H1 (cell line): ENCODE results near the gene MAGI1. TPM values are rescaled to one million over a fixed set of nuclear protein-coding genes. Genes with fewer than 3 reads are reported as not detected.

Experiments
- CTCF ChIA-PET: fragments of 300-600 bp; sonication (Branson Sonifier 250); formaldehyde crosslinking; loops from one replicate; lab custom pipeline; 2021; ENCODE audit not compliant: partially characterized antibody; lab: Charles Lee
- POLR2A ChIA-PET: fragments of 300-600 bp; sonication (Branson Sonifier 250); formaldehyde crosslinking; loops from one replicate; lab custom pipeline; 2021; ENCODE audit warnings: inconsistent platforms; ENCODE audit not compliant: partially characterized antibody; lab: Charles Lee
- DNase-seq, 2 experiments: peaks; one replicate each; pipeline versions ENCODE4 v3.0.0 to v3.0.0-alpha.2; 2010 to 2022; ENCODE audit warnings: low spot score in 2 of 2, low read depth in 1 of 2, mixed read lengths in 1 of 2
- FAIRE-seq: peaks from 2 replicates; lab custom pipeline; 2011; peaks lifted over from hg19 to GRCh38; lab: Jason Lieb, UNC
- H2AFZ ChIP-seq: 2 replicates; pipeline ENCODE4 v1.8.1; 2012; ENCODE audit warnings: low read length, inconsistent platforms
- H2AK5ac ChIP-seq: 2 replicates; pipeline ENCODE4 v1.6.1; 2013; ENCODE audit warnings: low read depth, low read length
- H2BK120ac ChIP-seq: replicated peaks from 2 replicates; pipeline ENCODE3; 2013; ENCODE audit warnings: low read depth, low read length, inconsistent platforms
- H2BK12ac ChIP-seq: 2 replicates; pipeline ENCODE4 v1.6.1; 2013; ENCODE audit warnings: low read depth, low read length
- H2BK15ac ChIP-seq: 2 replicates; pipeline ENCODE4 v1.6.1; 2013; ENCODE audit warnings: low read length
- H2BK20ac ChIP-seq: 2 replicates; pipeline ENCODE4 v1.6.1; 2013; ENCODE audit warnings: low read length
- H2BK5ac ChIP-seq: 2 replicates; pipeline ENCODE4 v1.6.1; 2013; ENCODE audit warnings: low read depth, low read length
- H3K14ac ChIP-seq: 2 replicates; pipeline ENCODE4 v1.6.1; 2013; ENCODE audit warnings: inconsistent platforms; ENCODE audit not compliant: insufficient read length
- H3K18ac ChIP-seq: 2 replicates; pipeline ENCODE4 v1.6.1; 2013; ENCODE audit warnings: low read length; ENCODE audit errors: extremely low read depth
- H3K23ac ChIP-seq: 2 replicates; pipeline ENCODE4 v1.6.1; 2013; ENCODE audit warnings: inconsistent platforms; ENCODE audit not compliant: insufficient read length
- H3K23me2 ChIP-seq: 2 replicates; pipeline ENCODE4 v1.6.1; 2013; ENCODE audit warnings: low read depth, low read length
- H3K27ac ChIP-seq: 2 replicates; pipeline ENCODE4 v1.6.1; 2011; ENCODE audit warnings: low read depth, low read length, inconsistent platforms
- H3K27me3 ChIP-seq, 4 experiments: replicated peaks in 1 of 4; 1 replicate in 1 of 4; 2 replicates in 3 of 4; pipeline versions ENCODE4 v1.6.1 to v1.8.1; 2011 to 2013; ENCODE audit warnings: low read length in 3 of 4, mild to moderate bottlenecking in 3 of 4, inconsistent platforms in 2 of 4, mixed read lengths in 2 of 4, moderate library complexity in 1 of 4; ENCODE audit not compliant: control insufficient read depth in 3 of 4, insufficient read depth in 3 of 4; ENCODE audit errors: extremely low read depth in 1 of 4
- H3K36me3 ChIP-seq, 4 experiments: 2 replicates each; pipeline versions ENCODE4 v1.6.1 to v1.8.1; 2011 to 2013; ENCODE audit warnings: mild to moderate bottlenecking in 4 of 4, low read length in 3 of 4, moderate library complexity in 2 of 4, control low read depth in 1 of 4, inconsistent platforms in 1 of 4; ENCODE audit not compliant: insufficient read depth in 4 of 4, control insufficient read depth in 2 of 4
- H3K4ac ChIP-seq: replicated peaks from 2 replicates; pipeline ENCODE3; 2013; ENCODE audit warnings: low read length, low read depth, mixed read lengths, inconsistent platforms; ENCODE audit not compliant: insufficient read length
- H3K4me1 ChIP-seq, 4 experiments: replicated peaks in 1 of 4; 1 replicate in 1 of 4; 2 replicates in 3 of 4; pipeline versions ENCODE4 v1.6.1 to v1.8.1; 2011 to 2013; ENCODE audit warnings: low read length in 3 of 4, inconsistent platforms in 2 of 4, mixed read lengths in 1 of 4; ENCODE audit not compliant: insufficient read depth in 4 of 4, control insufficient read depth in 3 of 4
- H3K4me2 ChIP-seq, 2 experiments: 2 replicates each; pipeline versions ENCODE4 v1.6.1 to v1.8.1; 2011 to 2013; ENCODE audit warnings: low read depth in 2 of 2, low read length in 2 of 2, control low read depth in 1 of 2, inconsistent platforms in 1 of 2, mild to moderate bottlenecking in 1 of 2; ENCODE audit not compliant: insufficient read depth in 1 of 2
- H3K4me3 ChIP-seq, 4 experiments: fragments of 200-600, 300-600 bp in 1 of 4; sonication (generic), shearing (Covaris generic), sonication (Bioruptor Twin) in 1 of 4; 2 replicates each; pipeline versions ENCODE4 v1.5.1 to v1.8.1; 2011 to 2016; ENCODE audit warnings: low read length in 4 of 4, low read depth in 3 of 4, control low read depth in 2 of 4, inconsistent platforms in 2 of 4, mild to moderate bottlenecking in 2 of 4, mixed read lengths in 1 of 4, moderate library complexity in 1 of 4; ENCODE audit not compliant: insufficient read depth in 2 of 4; ENCODE audit errors: extremely low read depth in 1 of 4
- H3K56ac ChIP-seq: replicated peaks from 2 replicates; pipeline ENCODE3; 2013; ENCODE audit warnings: low read depth, mild to moderate bottlenecking, mixed read lengths, low read length, inconsistent platforms; ENCODE audit not compliant: insufficient read length
- H3K79me1 ChIP-seq: 2 replicates; pipeline ENCODE4 v1.6.1; 2013; ENCODE audit warnings: low read depth, low read length, control low read depth
- H3K79me2 ChIP-seq, 2 experiments: 2 replicates each; pipeline versions ENCODE4 v1.6.1 to v1.8.1; 2012 to 2013; ENCODE audit warnings: low read length in 2 of 2, mild to moderate bottlenecking in 2 of 2, inconsistent platforms in 1 of 2; ENCODE audit not compliant: insufficient read depth in 2 of 2, control insufficient read depth in 1 of 2
- H3K9ac ChIP-seq, 4 experiments: replicated peaks in 1 of 4; 1 replicate in 1 of 4; 2 replicates in 3 of 4; pipeline versions ENCODE4 v1.6.1 to v1.8.1; 2011 to 2013; ENCODE audit warnings: low read depth in 3 of 4, low read length in 3 of 4, control low read depth in 2 of 4, mild to moderate bottlenecking in 2 of 4, moderate library complexity in 2 of 4, inconsistent platforms in 1 of 4; ENCODE audit errors: extremely low read depth in 1 of 4
- H3K9me3 ChIP-seq, 2 experiments: 2 replicates each; pipeline versions ENCODE4 v1.6.1 to v1.8.1; 2012 to 2013; ENCODE audit warnings: mild to moderate bottlenecking in 2 of 2, moderate library complexity in 2 of 2, control low read depth in 1 of 2, inconsistent platforms in 1 of 2, low read depth in 1 of 2, low read length in 1 of 2, mixed read lengths in 1 of 2; ENCODE audit not compliant: insufficient read depth in 2 of 2
- H4K20me1 ChIP-seq, 2 experiments: replicated peaks in 1 of 2; 2 replicates each; pipeline versions ENCODE3 to v1.8.1; 2011 to 2013; ENCODE audit warnings: inconsistent platforms in 2 of 2, low read length in 2 of 2, mild to moderate bottlenecking in 1 of 2; ENCODE audit not compliant: insufficient read depth in 2 of 2, control insufficient read depth in 1 of 2
- H4K5ac ChIP-seq: 2 replicates; pipeline ENCODE4 v1.6.1; 2013; ENCODE audit warnings: low read length, low read depth, mixed read lengths, inconsistent platforms; ENCODE audit not compliant: insufficient read length
- H4K8ac ChIP-seq: 2 replicates; pipeline ENCODE4 v1.8.0; 2013; ENCODE audit warnings: mild to moderate bottlenecking, moderate library complexity, low read length, inconsistent platforms; ENCODE audit not compliant: insufficient read depth; ENCODE audit errors: extremely low read depth
- H4K91ac ChIP-seq: replicated peaks from 2 replicates; pipeline ENCODE3; 2013; ENCODE audit warnings: low read length, mixed read lengths, inconsistent platforms; ENCODE audit not compliant: insufficient read length
- KDM4A ChIP-seq: IDR thresholded peaks from one replicate; pipeline ENCODE4 v1.7.1; 2012; ENCODE audit warnings: low read depth, mild to moderate bottlenecking, moderate library complexity, low read length, inconsistent platforms; ENCODE audit not compliant: severe bottlenecking
- POU5F1 ChIP-seq: IDR thresholded peaks from 2 replicates; pipeline ENCODE4 v1.6.1; 2011; ENCODE audit warnings: low read depth, mild to moderate bottlenecking, low read length, moderate library complexity
- WGBS, 2 experiments: shearing (Covaris generic) in 1 of 2; methylation state at CpG; one replicate each; pipeline versions ENCODE4 v1.1.6 to v1.1.7; 2013 to 2015; ENCODE audit warnings: low lambda C conversion rate in 2 of 2, mixed read lengths in 2 of 2, inconsistent platforms in 1 of 2, low coverage in 1 of 2, missing lambda C conversion rate in 1 of 2; ENCODE audit not compliant: insufficient replicate concordance in 2 of 2, insufficient coverage in 1 of 2, insufficient read length in 1 of 2; ENCODE audit errors: extremely low coverage in 1 of 2, missing lambda C conversion rate in 1 of 2; 5-methylcytosine and 5-hydroxymethylcytosine counted together
- polyA plus RNA-seq, 7 experiments: library from polyadenylated mRNA; depleted of rRNA in 3 of 7; stranded (reverse) in 5 of 7; unstranded in 2 of 7; fragments of >200 nt in 5 of 7; fragments of 200-250 nt in 2 of 7; gene quantifications; 1 replicate in 5 of 7; 2 replicates in 1 of 7; 4 replicates in 1 of 7; pipeline versions ENCODE4 v1.2.1 to v1.2.3, GENCODE V29; 2011 to 2013; ENCODE audit warnings: missing spikeins in 2 of 7, mixed read lengths in 2 of 7
- total RNA-seq: library from RNA; stranded (reverse); fragmentation: NEBNext Ultra II Directional; extraction: Animal tissue kit (Norgen Biotek cat#: 25700); gene quantifications from 2 replicates; pipeline ENCODE4 v1.2.1, GENCODE V29; 2021

Gene MAGI1
- total and polyA plus RNA-seq, 2 of the 8 experiments (the other 6 are each of a cell fraction or from before 2014, with no cell fraction given): 19.8 to 78.0 TPM

DNA sequence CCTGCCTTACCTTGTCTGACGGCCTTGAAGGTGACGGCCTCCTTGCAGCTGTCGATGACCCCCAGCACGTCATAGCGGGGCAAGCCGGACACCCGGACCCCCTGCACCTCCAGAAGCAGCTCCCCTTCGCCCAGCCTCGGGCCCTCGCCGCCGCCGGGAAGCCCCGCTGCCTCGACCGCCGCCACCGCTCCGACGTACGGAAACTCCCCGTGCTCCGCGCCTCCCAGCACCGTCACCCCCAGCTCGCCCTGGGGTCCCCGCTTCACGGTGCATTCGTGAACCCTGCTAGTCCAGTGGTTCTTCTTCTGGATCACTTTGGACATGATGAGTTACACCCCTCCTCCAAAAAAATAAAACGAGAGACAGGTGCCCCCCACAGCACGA, 740 bp downstream of the MAGI1 start:
- TF ChIP-seq KDM4A (peak; percentile 29), POU5F1 (no peak)
- H3K4me2 ChIP-seq: peak overlapping the region; percentile 93 to 97
- no peak overlapping the region for H2BK15ac ChIP-seq
- H4K20me1 ChIP-seq: peaks cover 2 to 3% of the 10 kb centered on the region in 2 experiments
- 0% methylated on average over 31 of the region's 31 CpGs; no CpG with 5 or more reads in 1 of the 2 experiments for WGBS, 2 experiments
- peak overlapping the region; percentile 86 for H3K18ac ChIP-seq
- H2BK12ac ChIP-seq: peak overlapping the region; percentile 80
- H3K79me2 ChIP-seq: peaks cover 0 to 52% of the 10 kb centered on the region in 2 experiments; a peak in 3 of 4 replicates
- peaks cover 7% of the 10 kb centered on the region; the same call in 1 of the 2 replicates for H3K79me1 ChIP-seq
- DNase-seq (peak in 1 of 2 experiments; percentile 59), FAIRE-seq (no peak)
- no peak overlapping the region for H2BK120ac ChIP-seq
- H3K14ac ChIP-seq: no peak overlapping the region
- H4K91ac ChIP-seq: peak overlapping the region; percentile 13
- H2AFZ ChIP-seq: no peak overlapping the region
- peaks cover 12 to 28% (median 22%) of the 10 kb centered on the region in 4 experiments for H3K4me1 ChIP-seq
- H2BK20ac ChIP-seq: no peak overlapping the region
- peaks cover 16% of the 10 kb centered on the region for H3K23me2 ChIP-seq
- peak overlapping the region; percentile 73 to 93 (median 82) for H3K4me3 ChIP-seq
- H2AK5ac ChIP-seq: no peak overlapping the region
- no peaks in the 10 kb centered on the region for H3K27me3 ChIP-seq
- 0 out of 2 replicates have a peak overlapping the region, but pooled peaks have one; percentile 31 for H3K27ac ChIP-seq
- no peaks in the 10 kb centered on the region for H3K9me3 ChIP-seq
- no peak overlapping the region for H3K23ac ChIP-seq
- H3K4ac ChIP-seq: no peak overlapping the region
- POLR2A ChIA-PET: interaction anchor here (0.6 to 2.2 kb wide), 20 partner anchors 10 to 551 kb away, joined by 3 to 9 read pairs (median 4); no protein-coding TSS in a partner anchor
- CTCF ChIA-PET: interaction anchor here (0.7 to 2.6 kb wide), 12 partner anchors 10 to 117 kb away, joined by 3 to 16 read pairs (median 6); no protein-coding TSS in a partner anchor
- H2BK5ac ChIP-seq: 0 out of 2 replicates have a peak overlapping the region, but pooled peaks have one; percentile 76
- H4K5ac ChIP-seq: no peak overlapping the region
- H4K8ac ChIP-seq: peak overlapping the region; percentile 95; the same call in 1 of the 2 replicates
- peaks cover 0 to 3% (median 0%) of the 10 kb centered on the region in 4 experiments; a peak in 1 of 8 replicates for H3K36me3 ChIP-seq
- H3K9ac ChIP-seq: peak overlapping the region; percentile 64 to 91 (median 66)
- no peak overlapping the region for H3K56ac ChIP-seq
